Smooth muscle cell (in vitro differentiated cells): Measurements from ENCODE around the gene AKAP11. TPM values are rescaled to one million over a fixed set of nuclear protein-coding genes. Genes with fewer than 3 reads are reported as not detected.

Experiments
- DNase-seq: peaks from one replicate; lab custom pipeline; 2025; ENCODE audit not compliant: unreplicated experiment; lab: John Stamatoyannopoulos, UW
- H2AFZ ChIP-seq: fragments of 200-600 bp; sonication (generic); 2 replicates; pipeline ENCODE4 v1.6.0; 2016; ENCODE audit warnings: antibody characterized with exemption, low read depth, mild to moderate bottlenecking
- H3F3A ChIP-seq: fragments of 200-600 bp; sonication (generic); 2 replicates; pipeline ENCODE4 v1.6.0; 2017; ENCODE audit warnings: antibody characterized with exemption, low read depth
- H3K27ac ChIP-seq: fragments of 200-600 bp; sonication (generic); 2 replicates; pipeline ENCODE4 v1.5.1; 2016; ENCODE audit warnings: low read depth, mild to moderate bottlenecking
- H3K27me3 ChIP-seq: fragments of 200-600 bp; sonication (generic); 2 replicates; pipeline ENCODE4 v1.6.1; 2016; ENCODE audit warnings: low read depth, mild to moderate bottlenecking
- H3K36me3 ChIP-seq: fragments of 200-600 bp; sonication (generic); 2 replicates; pipeline ENCODE4 v1.5.1; 2016; ENCODE audit warnings: low read depth
- H3K4me1 ChIP-seq: fragments of 200-600 bp; sonication (generic); 2 replicates; pipeline ENCODE4 v1.5.1; 2016; ENCODE audit warnings: low read depth
- H3K4me2 ChIP-seq: fragments of 200-600 bp; sonication (generic); 2 replicates; pipeline ENCODE4 v1.6.0; 2016; ENCODE audit warnings: mild to moderate bottlenecking
- H3K4me3 ChIP-seq: fragments of 200-600 bp; sonication (generic); 2 replicates; pipeline ENCODE4 v1.5.1; 2016; ENCODE audit warnings: mild to moderate bottlenecking
- H3K79me2 ChIP-seq: fragments of 200-600 bp; sonication (generic); 2 replicates; pipeline ENCODE4 v1.6.0; 2016; ENCODE audit warnings: low read depth, mild to moderate bottlenecking
- H3K9ac ChIP-seq: fragments of 200-600 bp; sonication (generic); 2 replicates; pipeline ENCODE4 v1.6.0; 2016; ENCODE audit warnings: low read depth
- H3K9me3 ChIP-seq: fragments of 200-600 bp; sonication (generic); replicated peaks from 2 replicates; pipeline ENCODE4 v1.5.1; 2016; ENCODE audit warnings: low read depth
- H4K20me1 ChIP-seq: fragments of 200-600 bp; sonication (generic); 2 replicates; pipeline ENCODE4 v1.6.0; 2016; ENCODE audit warnings: low read depth
- CTCF ChIP-seq: fragments of 200-600 bp; sonication (generic); IDR thresholded peaks from 2 replicates; pipeline ENCODE4 v1.5.1; 2017; ENCODE audit warnings: borderline replicate concordance, mild to moderate bottlenecking, antibody characterized with exemption; ENCODE audit not compliant: insufficient read depth, poor library complexity, severe bottlenecking
- WGBS: methylation state at CpG from one replicate; pipeline ENCODE4 v1.1.7; 2016; ENCODE audit warnings: low lambda C conversion rate; 5-methylcytosine and 5-hydroxymethylcytosine counted together
- polyA plus RNA-seq: library from polyadenylated mRNA; unstranded; fragments of >200 nt; fragmentation: Nextera tagmentation; extraction: Ambion mirVana; gene quantifications from 2 replicates; pipeline ENCODE4 v1.2.1, GENCODE V29; 2016
- total RNA-seq: library from RNA; depleted of rRNA; stranded (reverse); fragments of >200 nt; gene quantifications from 2 replicates; pipeline ENCODE4 v1.2.3, GENCODE V29; 2014

AKAP11 gene
- total and polyA plus RNA-seq, 2 experiments from 2014 or later = 2.1 to 27.5 TPM

GRCh38 chr13:42284068-42284467, 12.1 kb downstream of the AKAP11 start:
- H3F3A ChIP-seq = no peaks in the 10 kb centered on the region
- H4K20me1 ChIP-seq = peaks cover 42% of the 10 kb centered on the region
- peaks cover 18% of the 10 kb centered on the region for H3K36me3 ChIP-seq
- H3K27ac ChIP-seq = no peak overlapping the region
- no peaks in the 10 kb centered on the region for H3K27me3 ChIP-seq
- H3K9me3 ChIP-seq = no peaks in the 10 kb centered on the region
- no peak overlapping the region for H3K4me2 ChIP-seq
- no peak for TF ChIP-seq CTCF
- 90% methylated on average over 3 of the region's 3 CpGs for WGBS
- H3K9ac ChIP-seq = no peak overlapping the region
- peaks cover 57% of the 10 kb centered on the region for H3K79me2 ChIP-seq
- no peak overlapping the region for H3K4me3 ChIP-seq
- peaks cover 6% of the 10 kb centered on the region for H3K4me1 ChIP-seq
- no peak for DNase-seq
- no peak overlapping the region for H2AFZ ChIP-seq

- Histone ChIP-seq H3K9me3 (no peaks in the 10 kb centered on the region), H3F3A (no peaks in the 10 kb centered on the region), H3K27ac (no peak overlapping the region), H3K4me1 (no peaks in the 10 kb centered on the region), H3K27me3 (no peaks in the 10 kb centered on the region), H3K4me3 (no peak overlapping the region), H3K4me2 (no peak overlapping the region), H3K9ac (no peak overlapping the region), H2AFZ (no peak overlapping the region), H3K36me3 (peaks cover 44% of the 10 kb centered on the region), H3K79me2 (no peaks in the 10 kb centered on the region), H4K20me1 (no peaks in the 10 kb centered on the region)
- no peak for TF ChIP-seq CTCF
- DNase-seq = no peak
These were observed 26.4 kb downstream of the AKAP11 start for GRCh38 chr13:42298392-42298791.

- no peak for TF ChIP-seq CTCF
- Histone ChIP-seq H3K9ac (no peak overlapping the region), H3K36me3 (peaks cover 18% of the 10 kb centered on the region), H3K4me1 (no peaks in the 10 kb centered on the region), H3K4me3 (no peak overlapping the region), H3K9me3 (no peaks in the 10 kb centered on the region), H2AFZ (no peak overlapping the region), H3K27ac (no peak overlapping the region), H3K4me2 (no peak overlapping the region), H3K27me3 (no peaks in the 10 kb centered on the region), H4K20me1 (peaks cover 3% of the 10 kb centered on the region), H3K79me2 (no peaks in the 10 kb centered on the region), H3F3A (no peaks in the 10 kb centered on the region)
- no peak for DNase-seq
These were observed 33.6 kb downstream of the AKAP11 start for GRCh38 chr13:42305503-42305902.

- TF ChIP-seq CTCF = no peak
- no peak overlapping the region for H3K4me2 ChIP-seq
- no peak overlapping the region for H3K4me3 ChIP-seq
- 73% methylated on average over 4 of the region's 4 CpGs for WGBS
- no peak overlapping the region for H3K9ac ChIP-seq
- no peak overlapping the region for H2AFZ ChIP-seq
- no peaks in the 10 kb centered on the region for H3K79me2 ChIP-seq
- no peaks in the 10 kb centered on the region for H3K4me1 ChIP-seq
- no peaks in the 10 kb centered on the region for H3K27me3 ChIP-seq
- DNase-seq = no peak
- peaks cover 3% of the 10 kb centered on the region for H4K20me1 ChIP-seq
- H3F3A ChIP-seq = no peaks in the 10 kb centered on the region
- no peaks in the 10 kb centered on the region for H3K36me3 ChIP-seq
- no peak overlapping the region for H3K27ac ChIP-seq
- H3K9me3 ChIP-seq = no peaks in the 10 kb centered on the region
These were observed 35.5 kb downstream of the AKAP11 start for GRCh38 chr13:42307461-42307860.
